Uterus (tissue), 4 donors: ENCODE results near the gene NKX3-2. TPM values are rescaled to one million over a fixed set of nuclear protein-coding genes. Genes with fewer than 3 reads are reported as not detected.

ENCODE experiments used
- DNase-seq, 2 donors: peaks; one replicate each; pipeline ENCODE4 v3.0.0-alpha.2; 2019 to 2020
- H3K27ac ChIP-seq, 2 donors: fragments of 200-600 bp; sonication (generic); 1 replicate in 1 of 2; 2 replicates in 1 of 2; pipeline ENCODE4 v1.5.1; 2016 to 2018
- H3K27me3 ChIP-seq, 2 donors: fragments of 200-600 bp; sonication (generic); one replicate each; pipeline ENCODE4 v1.5.1; 2018 to 2019; ENCODE audit warnings: control low read depth in 1 of 2
- H3K36me3 ChIP-seq, 2 donors: fragments of 200-600 bp; sonication (generic); one replicate each; pipeline ENCODE4 v1.5.1; 2019; ENCODE audit warnings: control low read depth in 1 of 2
- H3K4me1 ChIP-seq, 2 donors: fragments of 200-600 bp; sonication (generic); one replicate each; pipeline ENCODE4 v1.5.1; 2018 to 2019; ENCODE audit warnings: control low read depth in 1 of 2
- H3K4me3 ChIP-seq, 2 donors: fragments of 200-600 bp; sonication (generic); 1 replicate in 1 of 2; 2 replicates in 1 of 2; pipeline ENCODE4 v1.5.1; 2018 to 2019; ENCODE audit warnings: mild to moderate bottlenecking in 1 of 2
- H3K9me3 ChIP-seq, 2 donors: fragments of 200-600 bp; sonication (generic); one replicate each; pipeline ENCODE4 v1.5.1; 2019; ENCODE audit warnings: control low read depth in 1 of 2
- CTCF ChIP-seq, 4 experiments: fragments of 200-600 bp in 2 of 4; fragments of 450-650 bp in 2 of 4; sonication (generic) in 2 of 4; IDR thresholded peaks; one replicate each; pipeline ENCODE4 v1.5.1; 2016 to 2019; ENCODE audit warnings: antibody characterized with exemption in 4 of 4, mild to moderate bottlenecking in 2 of 4, moderate library complexity in 1 of 4
- POLR2A ChIP-seq, 2 donors: fragments of 450-650 bp; IDR thresholded peaks; one replicate each; pipeline ENCODE4 v1.6.1; 2016; ENCODE audit warnings: antibody characterized with exemption in 2 of 2, mild to moderate bottlenecking in 1 of 2, moderate library complexity in 1 of 2
- intact Hi-C: fragments of 100-400 bp; cut with DNase I; formaldehyde crosslinking; loops from one replicate; pipeline ENCODE4 v1.15.1; 2023; ENCODE audit warnings: low total_unique reads
- total RNA-seq, 4 donors: library from RNA; depleted of rRNA in 3 of 4; stranded (reverse); fragments of >200 nt in 3 of 4; gene quantifications; one replicate each; pipeline versions ENCODE4 v1.1.0 to v1.2.4, GENCODE V29; 2014 to 2023
- donor health status: DM: yes; HTN: yes; CAD: no.

NKX3-2 gene
- total RNA-seq, 4 donors from 2014 or later = 0.62 to 1.2 TPM; not detected in 2

- no peaks in the 10 kb centered on the region for H3K4me1 ChIP-seq
- TF ChIP-seq POLR2A (IDR thresholded peaks at IDR 0.05) (no peak), CTCF (IDR thresholded peaks at IDR 0.05) (no peak)
- no peak overlapping the region for H3K27ac ChIP-seq
- peaks cover 8 to 80% of the 10 kb centered on the region in 2 donors for H3K27me3 ChIP-seq
- intact Hi-C loops = no loop called here
- no peaks in the 10 kb centered on the region for H3K36me3 ChIP-seq
- DNase-seq = no peak
- no peak overlapping the region for H3K4me3 ChIP-seq
- peaks cover 0 to 5% of the 10 kb centered on the region in 2 donors for H3K9me3 ChIP-seq
Measured at GRCh38 chr4:13523105-13523477, 21.2 kb downstream of the NKX3-2 start.

GRCh38 chr4:13522282-13523104 lies 21.8 kb downstream of the NKX3-2 start:
- Histone ChIP-seq H3K27ac (no peak overlapping the region), H3K36me3 (no peaks in the 10 kb centered on the region), H3K4me1 (no peaks in the 10 kb centered on the region), H3K9me3 (peaks cover 0 to 5% of the 10 kb centered on the region in 2 donors), H3K27me3 (peaks cover 8 to 74% of the 10 kb centered on the region in 2 donors), H3K4me3 (no peak overlapping the region)
- TF ChIP-seq POLR2A (IDR thresholded peaks at IDR 0.05) (no peak), CTCF (IDR thresholded peaks at IDR 0.05) (no peak)
- no peak for DNase-seq
- intact Hi-C loops = no loop called here

- H3K9me3 ChIP-seq = peaks cover 0 to 5% of the 10 kb centered on the region in 2 donors
- TF ChIP-seq POLR2A (IDR thresholded peaks at IDR 0.05) (no peak), CTCF (IDR thresholded peaks at IDR 0.05) (no peak)
- H3K4me3 ChIP-seq = no peak overlapping the region
- no peak overlapping the region for H3K27ac ChIP-seq
- H3K4me1 ChIP-seq = no peaks in the 10 kb centered on the region
- H3K27me3 ChIP-seq = peaks cover 8 to 61% of the 10 kb centered on the region in 2 donors
- intact Hi-C loops = no loop called here
- no peak for DNase-seq
- H3K36me3 ChIP-seq = no peaks in the 10 kb centered on the region
Measured at GRCh38 chr4:13521047-13521446, 23.3 kb downstream of the NKX3-2 start.

GRCh38 chr4:13516315-13516860 lies 27.9 kb downstream of the NKX3-2 start:
- no peak overlapping the region for H3K27ac ChIP-seq
- no peaks in the 10 kb centered on the region for H3K9me3 ChIP-seq
- H3K36me3 ChIP-seq = no peaks in the 10 kb centered on the region
- no peak overlapping the region for H3K4me3 ChIP-seq
- H3K27me3 ChIP-seq = peaks cover 0 to 17% of the 10 kb centered on the region in 2 donors
- no peaks in the 10 kb centered on the region for H3K4me1 ChIP-seq
- no peak for DNase-seq
- intact Hi-C loops = no loop called here
- no peak for TF ChIP-seq CTCF (IDR thresholded peaks at IDR 0.05)
- TF ChIP-seq POLR2A (IDR thresholded peaks at IDR 0.05) = no peak

- no peak overlapping the region for H3K4me3 ChIP-seq
- H3K4me1 ChIP-seq = no peaks in the 10 kb centered on the region
- no peak for TF ChIP-seq CTCF (IDR thresholded peaks at IDR 0.05)
- no peak for TF ChIP-seq POLR2A (IDR thresholded peaks at IDR 0.05)
- H3K36me3 ChIP-seq = no peaks in the 10 kb centered on the region
- no peaks in the 10 kb centered on the region for H3K9me3 ChIP-seq
- DNase-seq = no peak
- no peak overlapping the region for H3K27ac ChIP-seq
- intact Hi-C loops = no loop called here
- peaks cover 0 to 5% of the 10 kb centered on the region in 2 donors for H3K27me3 ChIP-seq
Measured at GRCh38 chr4:13515268-13515667, 29.0 kb downstream of the NKX3-2 start.
